ENCODE measurements around the gene C1QTNF9. TPM values are rescaled to one million over a fixed set of nuclear protein-coding genes. Genes with fewer than 3 reads are reported as not detected.
"Not testable (repeated sequence)": the region's sequence is repeated elsewhere in the genome, so short reads cannot be mapped to it uniquely, and the experiment has no call there.

Gene C1QTNF9
- total and polyA plus RNA-seq, 4 donors = 0.20 to 0.82 (median 0.31) TPM

- no peaks in the 10 kb centered on the region for H3K27me3 ChIP-seq (ENCODE audit: control insufficient read depth, insufficient read depth, low read length)
- H3K36me3 ChIP-seq (ENCODE audit: control insufficient read depth, insufficient read depth, low read length) = peaks cover 2% of the 10 kb centered on the region
- no peaks in the 10 kb centered on the region for H3K4me1 ChIP-seq (ENCODE audit: control insufficient read depth, insufficient read depth, low read length)
- no CpG with 5 or more reads among the region's 5 CpGs for WGBS (ENCODE audit: insufficient coverage)
- no peak overlapping the region for H3K4me3 ChIP-seq (ENCODE audit: low read depth, low read length)
- peak in 2 of 6 donors; percentile 66 to 75 for DNase-seq (ENCODE audit: low read depth in 4 of 6, low spot score in 6 of 6)
- H3K9me3 ChIP-seq (ENCODE audit: control insufficient read depth, insufficient read depth, low read length) = no peaks in the 10 kb centered on the region
- H3K27ac ChIP-seq (ENCODE audit: low read depth, low read length) = no peak overlapping the region
These were observed 4.1 kb downstream of the C1QTNF9 start for GRCh38 chr13:24313439-24313838.

GRCh38 chr13:24317835-24318234 is 8.5 kb downstream of the C1QTNF9 start:
- not testable (repeated sequence) for H3K27me3 ChIP-seq (ENCODE audit: control insufficient read depth, insufficient read depth, low read length); H3K9me3 ChIP-seq (ENCODE audit: control insufficient read depth, insufficient read depth, low read length); DNase-seq (ENCODE audit: low read depth in 4 of 6, low spot score in 6 of 6); H3K4me3 ChIP-seq (ENCODE audit: low read depth, low read length); H3K4me1 ChIP-seq (ENCODE audit: control insufficient read depth, insufficient read depth, low read length); H3K36me3 ChIP-seq (ENCODE audit: control insufficient read depth, insufficient read depth, low read length); H3K27ac ChIP-seq (ENCODE audit: low read depth, low read length)
- 85% methylated on average over 5 of the region's 10 CpGs for WGBS (ENCODE audit: insufficient coverage)

- H3K27me3 ChIP-seq (ENCODE audit: control insufficient read depth, insufficient read depth, low read length); DNase-seq (ENCODE audit: low read depth in 4 of 6, low spot score in 6 of 6); H3K9me3 ChIP-seq (ENCODE audit: control insufficient read depth, insufficient read depth, low read length); H3K4me1 ChIP-seq (ENCODE audit: control insufficient read depth, insufficient read depth, low read length); H3K36me3 ChIP-seq (ENCODE audit: control insufficient read depth, insufficient read depth, low read length); H3K27ac ChIP-seq (ENCODE audit: low read depth, low read length); H3K4me3 ChIP-seq (ENCODE audit: low read depth, low read length): not testable (repeated sequence)
- no CpG with 5 or more reads among the region's 4 CpGs for WGBS (ENCODE audit: insufficient coverage)
These were observed 9.5 kb downstream of the C1QTNF9 start for GRCh38 chr13:24318878-24319277.

GRCh38 chr13:24319641-24320040 is 10.3 kb downstream of the C1QTNF9 start:
- not testable (repeated sequence) for H3K27me3 ChIP-seq (ENCODE audit: control insufficient read depth, insufficient read depth, low read length); H3K27ac ChIP-seq (ENCODE audit: low read depth, low read length); H3K9me3 ChIP-seq (ENCODE audit: control insufficient read depth, insufficient read depth, low read length); H3K4me3 ChIP-seq (ENCODE audit: low read depth, low read length); H3K4me1 ChIP-seq (ENCODE audit: control insufficient read depth, insufficient read depth, low read length); H3K36me3 ChIP-seq (ENCODE audit: control insufficient read depth, insufficient read depth, low read length); DNase-seq (ENCODE audit: low read depth in 4 of 6, low spot score in 6 of 6)
- 76% methylated on average over 2 of the region's 6 CpGs for WGBS (ENCODE audit: insufficient coverage)

- H3K27ac ChIP-seq (ENCODE audit: low read depth, low read length); H3K9me3 ChIP-seq (ENCODE audit: control insufficient read depth, insufficient read depth, low read length); H3K4me1 ChIP-seq (ENCODE audit: control insufficient read depth, insufficient read depth, low read length); DNase-seq (ENCODE audit: low read depth in 4 of 6, low spot score in 6 of 6); H3K4me3 ChIP-seq (ENCODE audit: low read depth, low read length); H3K27me3 ChIP-seq (ENCODE audit: control insufficient read depth, insufficient read depth, low read length); H3K36me3 ChIP-seq (ENCODE audit: control insufficient read depth, insufficient read depth, low read length): not testable (repeated sequence)
- WGBS (ENCODE audit: insufficient coverage) = 89% methylated on average over 5 of the region's 8 CpGs
These were observed 12.0 kb downstream of the C1QTNF9 start for GRCh38 chr13:24321416-24321815.

GRCh38 chr13:24322470-24322869 is 13.1 kb downstream of the C1QTNF9 start:
- peak in 1 of 6 donors; percentile 62 for DNase-seq (ENCODE audit: low read depth in 4 of 6, low spot score in 6 of 6)
- not testable (repeated sequence) for H3K4me1 ChIP-seq (ENCODE audit: control insufficient read depth, insufficient read depth, low read length)

GRCh38 chr13:24323036-24323738 is 13.8 kb downstream of the C1QTNF9 start:
- Histone ChIP-seq H3K9me3 (ENCODE audit: control insufficient read depth, insufficient read depth, low read length) (no peaks in the 10 kb centered on the region), H3K4me3 (ENCODE audit: low read depth, low read length) (no peak overlapping the region), H3K36me3 (ENCODE audit: control insufficient read depth, insufficient read depth, low read length) (no peaks in the 10 kb centered on the region), H3K27ac (ENCODE audit: low read depth, low read length) (no peak overlapping the region), H3K4me1 (ENCODE audit: control insufficient read depth, insufficient read depth, low read length) (peaks cover 3% of the 10 kb centered on the region), H3K27me3 (ENCODE audit: control insufficient read depth, insufficient read depth, low read length) (peaks cover 5% of the 10 kb centered on the region)
- WGBS (ENCODE audit: insufficient coverage) = 92% methylated on average over 28 of the region's 28 CpGs
- DNase-seq (ENCODE audit: low read depth in 4 of 6, low spot score in 6 of 6) = no peak

More at GRCh38 chr13:24322470-24322869, 13.1 kb downstream of the C1QTNF9 start:
- H3K27me3 ChIP-seq (ENCODE audit: control insufficient read depth, insufficient read depth, low read length); H3K9me3 ChIP-seq (ENCODE audit: control insufficient read depth, insufficient read depth, low read length); H3K4me3 ChIP-seq (ENCODE audit: low read depth, low read length); H3K27ac ChIP-seq (ENCODE audit: low read depth, low read length); H3K36me3 ChIP-seq (ENCODE audit: control insufficient read depth, insufficient read depth, low read length): not testable (repeated sequence)
- WGBS (ENCODE audit: insufficient coverage) = 71% methylated on average over 1 of the region's 2 CpGs

- H3K36me3 ChIP-seq (ENCODE audit: control insufficient read depth, insufficient read depth, low read length) = no peaks in the 10 kb centered on the region
- H3K9me3 ChIP-seq (ENCODE audit: control insufficient read depth, insufficient read depth, low read length) = no peaks in the 10 kb centered on the region
- H3K4me3 ChIP-seq (ENCODE audit: low read depth, low read length) = no peak overlapping the region
- no peak overlapping the region for H3K27ac ChIP-seq (ENCODE audit: low read depth, low read length)
- peaks cover 4% of the 10 kb centered on the region for H3K4me1 ChIP-seq (ENCODE audit: control insufficient read depth, insufficient read depth, low read length)
- 80% methylated on average over 1 of the region's 5 CpGs for WGBS (ENCODE audit: insufficient coverage)
- H3K27me3 ChIP-seq (ENCODE audit: control insufficient read depth, insufficient read depth, low read length) = peaks cover 5% of the 10 kb centered on the region
- DNase-seq (ENCODE audit: low read depth in 4 of 6, low spot score in 6 of 6) = no peak
These were observed 14.3 kb downstream of the C1QTNF9 start for GRCh38 chr13:24323739-24324075.

- not testable (repeated sequence) for H3K27ac ChIP-seq (ENCODE audit: low read depth, low read length)
- WGBS (ENCODE audit: insufficient coverage) = 79% methylated on average over 22 of the region's 23 CpGs
These were observed 18.2 kb downstream of the C1QTNF9 start for GRCh38 chr13:24327598-24327997.

GRCh38 chr13:24328145-24328544 is 18.8 kb downstream of the C1QTNF9 start:
- no peaks in the 10 kb centered on the region for H3K9me3 ChIP-seq (ENCODE audit: control insufficient read depth, insufficient read depth, low read length)
- peak in 2 of 6 donors; percentile 40 to 77 for DNase-seq (ENCODE audit: low read depth in 4 of 6, low spot score in 6 of 6)
- no peaks in the 10 kb centered on the region for H3K36me3 ChIP-seq (ENCODE audit: control insufficient read depth, insufficient read depth, low read length)
- H3K27ac ChIP-seq (ENCODE audit: low read depth, low read length) = no peak overlapping the region
- WGBS (ENCODE audit: insufficient coverage) = 21% methylated on average over 33 of the region's 38 CpGs
- H3K27me3 ChIP-seq (ENCODE audit: control insufficient read depth, insufficient read depth, low read length) = peaks cover 5% of the 10 kb centered on the region
- peaks cover 4% of the 10 kb centered on the region for H3K4me1 ChIP-seq (ENCODE audit: control insufficient read depth, insufficient read depth, low read length)
- peak overlapping the region; percentile 18 for H3K4me3 ChIP-seq (ENCODE audit: low read depth, low read length)

More at GRCh38 chr13:24327598-24327997, 18.2 kb downstream of the C1QTNF9 start:
- not testable (repeated sequence) for H3K36me3 ChIP-seq (ENCODE audit: control insufficient read depth, insufficient read depth, low read length); H3K9me3 ChIP-seq (ENCODE audit: control insufficient read depth, insufficient read depth, low read length); DNase-seq (ENCODE audit: low read depth in 4 of 6, low spot score in 6 of 6); H3K27me3 ChIP-seq (ENCODE audit: control insufficient read depth, insufficient read depth, low read length); H3K4me1 ChIP-seq (ENCODE audit: control insufficient read depth, insufficient read depth, low read length); H3K4me3 ChIP-seq (ENCODE audit: low read depth, low read length)

Measured in spinal cord (tissue), 10 donors.